Measurements from ENCODE around the gene TLR9.

TLR9 gene

DNA sequence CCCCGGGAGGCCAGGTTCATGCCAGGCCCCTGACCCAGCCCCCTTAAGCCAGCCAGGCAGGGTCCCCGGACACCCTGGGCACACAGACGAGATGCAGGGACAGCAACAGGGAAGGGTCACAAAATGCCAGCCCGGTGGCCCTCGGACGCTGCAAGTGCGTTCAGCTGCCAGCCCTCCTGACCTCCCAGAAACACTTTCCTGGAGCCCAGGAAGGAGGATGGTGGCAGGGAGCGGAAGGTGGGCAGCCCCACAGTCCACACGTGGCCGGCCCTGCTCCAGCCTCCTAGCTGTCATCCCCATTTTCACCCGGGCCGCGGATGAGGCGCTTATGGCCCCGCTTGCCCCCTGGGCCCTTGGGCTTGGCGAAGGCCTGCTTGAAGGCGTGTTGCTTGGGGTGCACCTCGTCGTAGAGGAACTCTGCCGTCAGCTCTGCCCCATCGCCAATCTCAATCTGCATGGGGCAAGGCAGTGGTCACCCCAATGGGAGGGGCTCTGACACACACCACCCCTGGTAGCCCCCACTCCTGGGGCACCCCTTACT, 3.4 kb upstream of the TLR9 start:
- DNase-seq (ENCODE audit: insufficient read length) (no peak), FAIRE-seq (no peak)
- no peak for TF ChIP-seq POLR2A (IDR thresholded peaks at IDR 0.05; ENCODE audit: low read depth, low read length)
- no peak for TF ChIP-seq POLR2AphosphoS5 (IDR thresholded peaks at IDR 0.05; ENCODE audit: low read depth, low read length)
- TF ChIP-seq TAF1 (IDR thresholded peaks at IDR 0.05; ENCODE audit: borderline replicate concordance, low read depth, low read length), result no peak

- FAIRE-seq (no peak), DNase-seq (ENCODE audit: insufficient read length) (no peak)
- TF ChIP-seq POLR2AphosphoS5 (IDR thresholded peaks at IDR 0.05; ENCODE audit: low read depth, low read length) (no peak), TAF1 (IDR thresholded peaks at IDR 0.05; ENCODE audit: borderline replicate concordance, low read depth, low read length) (no peak), POLR2A (IDR thresholded peaks at IDR 0.05; ENCODE audit: low read depth, low read length) (no peak)
Observed at GRCh38 chr3:52228266-52228665, 2.8 kb upstream of the TLR9 start.

DNA sequence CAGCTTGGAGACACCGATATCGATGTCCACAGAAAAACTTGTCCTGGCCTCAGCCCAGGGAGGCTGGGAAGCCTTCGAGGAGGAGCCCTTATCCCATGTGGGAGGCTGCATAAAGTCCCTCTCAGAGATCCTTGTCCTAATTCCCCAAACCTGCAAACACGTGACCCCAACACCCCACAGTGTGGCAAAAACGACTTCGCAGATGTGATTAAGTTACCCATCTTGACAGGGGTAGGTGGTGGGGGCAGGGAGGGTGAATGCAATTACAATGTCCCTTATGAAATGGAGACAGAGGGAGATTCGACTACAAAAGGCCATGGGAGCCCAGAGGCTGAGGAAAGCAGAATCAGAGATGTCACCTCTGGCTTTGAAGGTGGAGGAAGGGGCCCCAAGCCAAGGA, 2.3 kb upstream of the TLR9 start:
- no peak for FAIRE-seq

DNA sequence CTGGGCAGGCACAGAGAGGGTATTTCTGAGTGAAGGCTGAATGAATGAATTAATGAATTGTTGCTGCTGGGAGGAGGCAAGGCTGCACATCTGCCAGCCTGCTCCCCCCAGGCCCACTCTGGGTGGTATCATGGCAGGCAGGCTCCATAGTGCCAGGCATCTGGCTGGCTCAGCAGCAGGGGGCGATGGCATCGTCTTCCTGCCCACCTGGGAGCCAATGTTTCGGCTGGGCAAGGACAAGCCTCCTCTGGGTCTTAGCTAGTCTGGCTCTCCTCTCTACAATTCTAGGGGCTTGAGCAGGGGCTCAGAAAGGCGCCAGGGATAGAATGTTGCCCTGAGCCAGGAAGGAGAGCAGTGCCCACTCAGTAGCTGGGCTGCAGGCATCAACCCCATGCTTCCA, 1.7 kb upstream of the TLR9 start:
- DNase-seq (ENCODE audit: insufficient read length), result no peak
- TF ChIP-seq TAF1 (IDR thresholded peaks at IDR 0.05; ENCODE audit: borderline replicate concordance, low read depth, low read length), result no peak
- TF ChIP-seq POLR2A (IDR thresholded peaks at IDR 0.05; ENCODE audit: low read depth, low read length), result no peak
- TF ChIP-seq POLR2AphosphoS5 (IDR thresholded peaks at IDR 0.05; ENCODE audit: low read depth, low read length), result no peak
- peak; percentile 27 for FAIRE-seq

More for the DNA sequence above, 2.3 kb upstream of the TLR9 start:
- DNase-seq (ENCODE audit: insufficient read length), result no peak
- TF ChIP-seq POLR2A (IDR thresholded peaks at IDR 0.05; ENCODE audit: low read depth, low read length) (no peak), POLR2AphosphoS5 (IDR thresholded peaks at IDR 0.05; ENCODE audit: low read depth, low read length) (no peak), TAF1 (IDR thresholded peaks at IDR 0.05; ENCODE audit: borderline replicate concordance, low read depth, low read length) (no peak)

DNA sequence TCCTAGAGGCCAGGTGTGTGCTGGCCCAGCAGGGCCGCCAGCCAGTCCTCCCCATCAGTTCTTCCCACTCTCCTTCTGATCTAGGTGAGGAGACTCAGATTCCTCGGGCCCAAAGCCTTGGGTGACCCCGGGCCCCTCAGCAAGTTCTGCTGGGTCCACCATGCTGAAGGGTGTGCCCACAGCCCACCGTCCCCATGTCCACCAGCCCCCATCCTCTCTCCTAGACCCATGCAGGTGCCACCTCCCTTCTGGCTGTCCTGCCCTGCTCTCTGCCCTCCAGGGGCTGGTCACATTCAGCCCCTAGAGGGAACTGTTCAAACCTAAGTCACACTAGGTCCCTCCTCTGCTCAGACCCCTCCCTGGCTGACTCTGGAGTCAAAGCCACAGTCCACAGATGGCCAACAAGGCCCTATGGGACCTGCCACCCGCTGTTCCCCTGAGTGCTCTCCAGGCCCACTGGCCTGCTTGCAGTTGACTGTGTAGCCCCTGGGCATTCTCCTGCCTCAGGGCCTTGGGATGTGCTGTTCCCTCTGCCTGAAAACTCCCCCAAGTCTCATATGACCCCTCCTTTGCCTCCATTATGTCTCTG, 878 bp upstream of the TLR9 start:
- TF ChIP-seq TAF1 (IDR thresholded peaks at IDR 0.05; ENCODE audit: borderline replicate concordance, low read depth, low read length) (no peak), POLR2A (IDR thresholded peaks at IDR 0.05; ENCODE audit: low read depth, low read length) (no peak), POLR2AphosphoS5 (IDR thresholded peaks at IDR 0.05; ENCODE audit: low read depth, low read length) (no peak)
- FAIRE-seq, result peak; percentile 77
- DNase-seq (ENCODE audit: insufficient read length), result no peak

DNA sequence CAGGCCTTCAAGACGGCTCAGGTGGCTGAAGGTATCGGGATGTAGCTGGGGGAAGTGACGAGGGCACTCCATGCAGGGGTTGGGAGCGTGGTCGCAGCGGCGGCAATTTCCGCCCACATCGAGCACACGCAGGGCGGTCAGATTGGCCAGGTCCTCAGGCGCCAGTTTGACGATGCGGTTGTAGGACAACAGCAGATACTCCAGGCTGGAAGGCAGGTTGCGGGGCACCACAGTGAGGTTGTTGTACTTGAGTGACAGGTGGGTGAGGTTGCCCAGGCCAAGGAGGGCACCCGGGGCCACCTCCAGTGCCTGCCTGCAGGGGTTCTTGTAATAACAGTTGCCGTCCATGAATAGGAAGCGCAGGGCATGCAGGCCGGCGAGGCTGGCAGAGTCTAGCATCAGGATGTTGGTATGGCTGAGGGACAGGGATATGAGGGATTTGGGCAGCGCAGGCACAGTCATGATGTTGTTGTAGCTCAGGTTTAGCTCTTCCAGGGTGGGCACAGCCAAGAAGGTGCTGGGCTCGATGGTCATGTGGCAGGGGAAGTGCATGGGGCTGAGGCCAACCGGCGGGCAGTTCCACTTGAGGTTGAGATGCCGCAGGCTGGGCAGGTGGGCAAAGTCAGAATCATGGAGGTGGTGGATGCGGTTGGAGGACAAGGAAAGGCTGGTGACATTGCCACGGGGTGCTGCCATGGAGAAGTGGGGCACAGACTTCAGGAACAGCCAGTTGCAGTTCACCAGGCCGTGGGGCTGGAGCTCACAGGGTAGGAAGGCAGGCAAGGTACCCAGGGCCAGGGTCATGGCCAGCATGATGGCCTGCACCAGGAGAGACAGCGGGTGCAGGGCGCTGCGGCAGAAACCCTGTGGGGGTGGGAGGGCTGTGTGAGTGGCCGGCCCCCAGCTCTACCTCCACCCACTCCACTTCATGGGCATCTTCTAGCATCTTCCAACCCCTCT, 1.7 kb downstream of the TLR9 start:
- TF ChIP-seq TAF1 (IDR thresholded peaks at IDR 0.05; ENCODE audit: borderline replicate concordance, low read depth, low read length) (no peak), POLR2AphosphoS5 (IDR thresholded peaks at IDR 0.05; ENCODE audit: low read depth, low read length) (no peak), POLR2A (IDR thresholded peaks at IDR 0.05; ENCODE audit: low read depth, low read length) (no peak)
- no peak for FAIRE-seq
- no peak for DNase-seq (ENCODE audit: insufficient read length)

DNA sequence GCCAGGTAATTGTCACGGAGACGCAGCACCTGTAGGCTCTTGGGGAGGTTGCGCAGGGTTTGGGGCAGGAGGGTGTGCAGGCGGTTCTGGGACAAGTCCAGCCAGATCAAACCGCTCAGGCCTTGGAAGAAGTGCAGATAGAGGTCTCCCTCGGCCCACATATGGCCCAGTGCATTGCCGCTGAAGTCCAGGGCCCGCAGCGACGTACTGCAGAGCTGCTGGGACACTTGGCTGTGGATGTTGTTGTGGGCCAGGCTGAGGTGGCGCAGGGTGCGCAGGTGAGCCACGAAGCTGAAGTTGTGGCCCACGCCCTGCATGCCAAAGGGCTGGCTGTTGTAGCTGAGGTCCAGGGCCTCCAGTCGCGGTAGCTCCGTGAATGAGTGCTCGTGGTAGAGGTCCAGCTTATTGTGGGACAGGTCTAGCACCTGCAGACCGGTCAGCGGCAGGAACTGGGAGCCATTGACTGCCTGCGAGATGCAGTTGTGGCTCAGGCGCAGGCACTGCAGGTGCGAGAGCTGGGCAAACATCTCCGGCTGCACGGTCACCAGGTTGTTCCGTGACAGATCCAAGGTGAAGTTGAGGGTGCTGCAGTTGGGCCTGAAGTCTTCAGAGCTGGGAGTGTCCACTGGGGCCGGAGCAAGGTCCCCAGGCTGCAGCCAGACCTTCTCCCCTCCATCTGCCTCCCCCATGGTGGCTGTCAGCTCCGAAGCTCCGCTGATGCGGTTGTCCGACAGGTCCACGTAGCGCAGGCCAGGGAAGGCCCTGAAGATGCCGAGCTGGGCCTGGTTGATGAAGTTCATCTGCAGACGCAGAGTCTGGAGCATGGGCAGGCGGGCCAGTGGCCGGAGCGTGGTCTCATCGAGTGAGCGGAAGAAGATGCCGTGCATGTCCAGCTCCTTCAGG, 2.9 kb downstream of the TLR9 start:
- no peak for FAIRE-seq
- no peak for TF ChIP-seq POLR2A (IDR thresholded peaks at IDR 0.05; ENCODE audit: low read depth, low read length)
- TF ChIP-seq POLR2AphosphoS5 (IDR thresholded peaks at IDR 0.05; ENCODE audit: low read depth, low read length), result no peak
- no peak for TF ChIP-seq TAF1 (IDR thresholded peaks at IDR 0.05; ENCODE audit: borderline replicate concordance, low read depth, low read length)
- DNase-seq (ENCODE audit: insufficient read length), result no peak

GRCh38 chr3:52221563-52222318, 3.7 kb downstream of the TLR9 start:
- DNase-seq (ENCODE audit: insufficient read length) (no peak), FAIRE-seq (no peak)
- TF ChIP-seq TAF1 (IDR thresholded peaks at IDR 0.05; ENCODE audit: borderline replicate concordance, low read depth, low read length), result no peak
- TF ChIP-seq POLR2AphosphoS5 (IDR thresholded peaks at IDR 0.05; ENCODE audit: low read depth, low read length), result no peak
- TF ChIP-seq POLR2A (IDR thresholded peaks at IDR 0.05; ENCODE audit: low read depth, low read length), result no peak

DNA sequence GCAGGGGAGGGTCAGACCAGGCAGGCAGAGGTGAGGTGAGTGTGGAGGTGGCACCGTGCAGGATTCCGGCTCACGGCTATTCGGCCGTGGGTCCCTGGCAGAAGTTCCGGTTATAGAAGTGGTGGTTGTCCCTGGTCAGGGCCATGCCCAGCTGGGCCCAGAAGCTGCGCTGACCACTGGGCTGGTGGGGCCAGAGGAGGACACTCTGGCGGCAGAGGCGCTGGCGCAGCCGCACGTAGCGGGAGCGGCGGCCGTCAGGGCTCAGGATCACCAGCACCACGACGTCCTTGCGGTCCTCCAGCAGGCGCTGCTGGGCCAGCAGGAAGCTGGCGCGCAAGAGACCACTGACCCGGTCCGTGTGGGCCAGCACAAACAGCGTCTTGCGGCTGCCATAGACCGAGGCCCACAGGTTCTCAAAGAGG, 4.3 kb downstream of the TLR9 start:
- FAIRE-seq, result no peak
- no peak for TF ChIP-seq POLR2AphosphoS5 (IDR thresholded peaks at IDR 0.05; ENCODE audit: low read depth, low read length)
- no peak for TF ChIP-seq TAF1 (IDR thresholded peaks at IDR 0.05; ENCODE audit: borderline replicate concordance, low read depth, low read length)
- TF ChIP-seq POLR2A (IDR thresholded peaks at IDR 0.05; ENCODE audit: low read depth, low read length), result no peak

DNA sequence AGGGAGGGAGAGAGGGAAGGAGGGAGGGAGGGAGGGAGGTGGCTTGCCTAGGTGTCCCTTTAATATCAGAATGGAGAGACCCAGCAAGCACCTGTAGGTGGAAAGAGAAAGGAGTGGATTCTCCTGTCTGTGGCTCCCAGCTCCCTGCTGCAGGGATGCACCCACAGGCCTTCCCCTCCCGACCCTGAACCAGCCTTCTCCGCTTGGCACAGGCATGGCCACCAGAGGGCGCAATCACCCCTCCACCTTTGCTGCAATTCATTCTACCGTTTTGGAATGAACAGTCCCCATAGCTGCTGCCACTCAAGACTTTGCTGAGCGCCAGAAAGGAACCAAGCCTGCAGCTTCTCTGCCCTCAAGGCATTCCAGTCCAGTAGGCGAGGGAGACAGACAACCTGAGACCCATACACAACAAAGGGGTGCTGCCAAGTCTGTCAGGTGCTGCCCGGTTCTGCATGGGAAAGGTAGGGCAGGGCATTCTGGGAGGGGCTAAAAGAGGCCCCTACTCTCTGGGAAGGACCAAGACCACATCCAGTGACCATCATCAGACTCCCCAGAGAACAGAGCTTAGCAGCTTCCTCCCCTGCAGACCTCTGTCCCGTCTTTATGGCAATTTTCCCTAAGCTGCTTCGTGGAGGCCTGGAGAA, 4.9 kb downstream of the TLR9 start:
- TF ChIP-seq TAF1 (IDR thresholded peaks at IDR 0.05; ENCODE audit: borderline replicate concordance, low read depth, low read length), result no peak
- TF ChIP-seq POLR2A (IDR thresholded peaks at IDR 0.05; ENCODE audit: low read depth, low read length), result no peak
- TF ChIP-seq POLR2AphosphoS5 (IDR thresholded peaks at IDR 0.05; ENCODE audit: low read depth, low read length), result no peak
- peak; percentile 98 for FAIRE-seq
- DNase-seq (ENCODE audit: insufficient read length), result peak; percentile 82

More for the DNA sequence above, 4.3 kb downstream of the TLR9 start:
- no peak for DNase-seq (ENCODE audit: insufficient read length)

Data from GM12892 (cell line).